Skeletal muscle tissue (tissue), 4 donors: Measurements from ENCODE around the gene OCRL. TPM values are rescaled to one million over a fixed set of nuclear protein-coding genes. Genes with fewer than 3 reads are reported as not detected.

Source experiments
- H3K27ac ChIP-seq: one replicate; pipeline ENCODE4 v1.7.0; 2013; ENCODE audit warnings: mild to moderate bottlenecking, low read depth, low read length, inconsistent platforms
- H3K27me3 ChIP-seq, 3 donors: one replicate each; pipeline ENCODE4 v1.7.0; 2013; ENCODE audit warnings: low read length in 3 of 3; ENCODE audit not compliant: control insufficient read depth in 3 of 3, insufficient read depth in 3 of 3
- H3K36me3 ChIP-seq, 3 donors: one replicate each; pipeline ENCODE4 v1.7.0; 2013; ENCODE audit warnings: low read length in 3 of 3; ENCODE audit not compliant: control insufficient read depth in 3 of 3, insufficient read depth in 3 of 3
- H3K4me1 ChIP-seq, 3 donors: one replicate each; pipeline ENCODE4 v1.7.0; 2013; ENCODE audit warnings: low read length in 3 of 3, mild to moderate bottlenecking in 3 of 3; ENCODE audit not compliant: control insufficient read depth in 3 of 3, insufficient read depth in 3 of 3
- H3K4me3 ChIP-seq, 3 donors: one replicate each; pipeline ENCODE4 v1.7.0; 2013; ENCODE audit warnings: low read length in 3 of 3
- H3K9ac ChIP-seq, 3 donors: one replicate each; pipeline ENCODE4 v1.7.0; 2013; ENCODE audit warnings: low read length in 3 of 3, mild to moderate bottlenecking in 3 of 3, moderate library complexity in 2 of 3, low read depth in 1 of 3
- H3K9me3 ChIP-seq, 3 donors: one replicate each; pipeline ENCODE4 v1.7.0; 2013; ENCODE audit warnings: low read length in 3 of 3; ENCODE audit not compliant: control insufficient read depth in 3 of 3
- total RNA-seq: library from RNA; depleted of rRNA; stranded (reverse); fragments of >200 nt; gene quantifications from one replicate; pipeline ENCODE4 v1.2.3, GENCODE V29; 2014
- donor health status: Osteomylitis.

The OCRL gene
- total RNA-seq, 1 donor from 2014 or later = 8.4 TPM

GRCh38 chrX:129576539-129576938, 36.5 kb downstream of the OCRL start:
- H3K4me3 ChIP-seq = no peak overlapping the region
- no peak overlapping the region for H3K9ac ChIP-seq
- no peaks in the 10 kb centered on the region for H3K9me3 ChIP-seq
- peaks cover 5 to 19% (median 16%) of the 10 kb centered on the region in 3 donors for H3K36me3 ChIP-seq
- H3K27ac ChIP-seq = no peak overlapping the region
- H3K4me1 ChIP-seq = peaks cover 0 to 3% (median 0%) of the 10 kb centered on the region in 3 donors
- no peaks in the 10 kb centered on the region for H3K27me3 ChIP-seq

GRCh38 chrX:129577473-129577872, 37.4 kb downstream of the OCRL start:
- H3K27ac ChIP-seq = no peak overlapping the region
- H3K9me3 ChIP-seq = no peaks in the 10 kb centered on the region
- H3K27me3 ChIP-seq = no peaks in the 10 kb centered on the region
- H3K4me1 ChIP-seq = peaks cover 0 to 2% (median 0%) of the 10 kb centered on the region in 3 donors
- H3K4me3 ChIP-seq = no peak overlapping the region
- no peak overlapping the region for H3K9ac ChIP-seq
- H3K36me3 ChIP-seq = peaks cover 5 to 19% (median 16%) of the 10 kb centered on the region in 3 donors

GRCh38 chrX:129577877-129578276, 37.8 kb downstream of the OCRL start:
- Histone ChIP-seq H3K4me3 (no peak overlapping the region), H3K27ac (no peak overlapping the region), H3K27me3 (no peaks in the 10 kb centered on the region), H3K9ac (no peak overlapping the region), H3K4me1 (no peaks in the 10 kb centered on the region), H3K36me3 (peaks cover 5 to 19% (median 16%) of the 10 kb centered on the region in 3 donors), H3K9me3 (no peaks in the 10 kb centered on the region)

GRCh38 chrX:129581904-129582303, 41.8 kb downstream of the OCRL start:
- H3K27me3 ChIP-seq = no peaks in the 10 kb centered on the region
- H3K27ac ChIP-seq = no peak overlapping the region
- no peaks in the 10 kb centered on the region for H3K9me3 ChIP-seq
- no peak overlapping the region for H3K9ac ChIP-seq
- peaks cover under 1 to 6% (median under 1%) of the 10 kb centered on the region in 3 donors for H3K36me3 ChIP-seq
- no peak overlapping the region for H3K4me3 ChIP-seq
- H3K4me1 ChIP-seq = peaks cover 0 to 3% (median 0%) of the 10 kb centered on the region in 3 donors

- Histone ChIP-seq H3K9ac (no peak overlapping the region), H3K27me3 (no peaks in the 10 kb centered on the region), H3K27ac (no peak overlapping the region), H3K36me3 (peaks cover 10 to 27% (median 17%) of the 10 kb centered on the region in 3 donors), H3K9me3 (no peaks in the 10 kb centered on the region), H3K4me1 (peaks cover 0 to 3% (median 0%) of the 10 kb centered on the region in 3 donors), H3K4me3 (no peak overlapping the region)
Measured at GRCh38 chrX:129585167-129585566, 45.1 kb downstream of the OCRL start.

GRCh38 chrX:129585691-129586090, 45.6 kb downstream of the OCRL start:
- H3K27ac ChIP-seq = no peak overlapping the region
- peaks cover 0 to 3% (median 0%) of the 10 kb centered on the region in 3 donors for H3K4me1 ChIP-seq
- peaks cover 10 to 31% (median 21%) of the 10 kb centered on the region in 3 donors for H3K36me3 ChIP-seq
- H3K4me3 ChIP-seq = no peak overlapping the region
- no peaks in the 10 kb centered on the region for H3K27me3 ChIP-seq
- no peaks in the 10 kb centered on the region for H3K9me3 ChIP-seq
- H3K9ac ChIP-seq = no peak overlapping the region

GRCh38 chrX:129586446-129586845, 46.4 kb downstream of the OCRL start:
- Histone ChIP-seq H3K9me3 (no peaks in the 10 kb centered on the region), H3K36me3 (peaks cover 10 to 36% (median 22%) of the 10 kb centered on the region in 3 donors), H3K4me1 (peaks cover 0 to 3% (median 0%) of the 10 kb centered on the region in 3 donors), H3K9ac (no peak overlapping the region), H3K27ac (no peak overlapping the region), H3K4me3 (no peak overlapping the region), H3K27me3 (no peaks in the 10 kb centered on the region)

GRCh38 chrX:129590596-129590995, 50.5 kb downstream of the OCRL start:
- no peaks in the 10 kb centered on the region for H3K27me3 ChIP-seq
- H3K27ac ChIP-seq = no peak overlapping the region
- H3K4me1 ChIP-seq = peaks cover 5 to 15% (median 6%) of the 10 kb centered on the region in 3 donors
- no peaks in the 10 kb centered on the region for H3K9me3 ChIP-seq
- H3K4me3 ChIP-seq = no peak overlapping the region
- peaks cover 12 to 37% (median 22%) of the 10 kb centered on the region in 3 donors for H3K36me3 ChIP-seq
- no peak overlapping the region for H3K9ac ChIP-seq

GRCh38 chrX:129593137-129593536, 53.1 kb downstream of the OCRL start:
- H3K4me1 ChIP-seq = peaks cover 5 to 15% (median 6%) of the 10 kb centered on the region in 3 donors
- H3K36me3 ChIP-seq = peaks cover 8 to 26% (median 15%) of the 10 kb centered on the region in 3 donors
- H3K27me3 ChIP-seq = no peaks in the 10 kb centered on the region
- no peak overlapping the region for H3K9ac ChIP-seq
- no peak overlapping the region for H3K4me3 ChIP-seq
- H3K9me3 ChIP-seq = no peaks in the 10 kb centered on the region
- peak overlapping the region; percentile 25 for H3K27ac ChIP-seq

GRCh38 chrX:129594781-129595180, 54.7 kb downstream of the OCRL start:
- peaks cover 2 to 12% (median 5%) of the 10 kb centered on the region in 3 donors for H3K36me3 ChIP-seq
- no peak overlapping the region for H3K27ac ChIP-seq
- no peak overlapping the region for H3K9ac ChIP-seq

More at GRCh38 chrX:129594781-129595180, 54.7 kb downstream of the OCRL start:
- Histone ChIP-seq H3K9me3 (no peaks in the 10 kb centered on the region), H3K4me1 (peaks cover 5 to 15% (median 6%) of the 10 kb centered on the region in 3 donors), H3K4me3 (no peak overlapping the region), H3K27me3 (no peaks in the 10 kb centered on the region)
